NK-92 (cell line): Measurements from ENCODE around the gene RBM33.
"Not testable (repeated sequence)": the region's sequence is repeated elsewhere in the genome, so short reads cannot be mapped to it uniquely, and the experiment has no call there.

Experiments used
- DNase-seq: peaks from one replicate; lab custom pipeline; 2025; ENCODE audit not compliant: unreplicated experiment; lab: John Stamatoyannopoulos, UW

The RBM33 gene

DNA sequence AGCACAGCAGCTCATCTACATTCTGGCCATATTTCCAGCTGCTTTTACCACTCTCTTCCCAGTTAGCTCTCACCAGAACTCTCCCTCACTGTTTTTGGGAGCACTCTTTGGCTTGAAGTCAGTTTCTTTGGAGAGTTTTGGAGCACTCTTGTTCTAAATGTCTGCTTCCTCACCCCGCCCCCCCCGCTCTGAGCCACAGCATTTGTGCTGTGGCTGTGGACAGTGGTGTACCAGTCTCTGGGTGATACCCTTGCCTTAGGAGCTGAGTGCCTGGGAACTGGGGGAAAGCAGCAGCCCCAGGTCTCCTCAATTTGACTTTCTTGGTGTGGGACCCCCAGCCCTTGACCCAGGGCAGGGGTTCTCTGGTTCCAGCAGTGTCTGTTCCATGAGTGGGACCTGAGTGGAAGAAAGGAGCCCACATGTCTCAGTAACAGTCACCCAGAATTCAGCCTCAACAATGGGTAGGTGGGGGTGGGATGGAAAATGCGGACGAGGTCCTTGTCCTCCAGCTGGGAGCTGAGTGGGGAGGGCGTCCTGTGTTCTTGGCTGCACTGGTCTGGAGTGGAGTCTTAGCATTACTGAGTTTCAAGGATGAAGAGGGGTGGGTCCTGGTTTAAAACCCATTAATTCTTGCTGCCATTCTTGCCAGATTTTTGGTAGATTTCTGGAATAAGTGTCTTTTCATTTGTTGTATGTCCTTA lies 18.0 kb downstream of the RBM33 start:
- no peak for DNase-seq

GRCh38 chr7:155663937-155664336 lies 19.5 kb downstream of the RBM33 start:
- DNase-seq, result no peak

GRCh38 chr7:155665079-155665956 lies 20.9 kb downstream of the RBM33 start:
- no peak for DNase-seq

DNA sequence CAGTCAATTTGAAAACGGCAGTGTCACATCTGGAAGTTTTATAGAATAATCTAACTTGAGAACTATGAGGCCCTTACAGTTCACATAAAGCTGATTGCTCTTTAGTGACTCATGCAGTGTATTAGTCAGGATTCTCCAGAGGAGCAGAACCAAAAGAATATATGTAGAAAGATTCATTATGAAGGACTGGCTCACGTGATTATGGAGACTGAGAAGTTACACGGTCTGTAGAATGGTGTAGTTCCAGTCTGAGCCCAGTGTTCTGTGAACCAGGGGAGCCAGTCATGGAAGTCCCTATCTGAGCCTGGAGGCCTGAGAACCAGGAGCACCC lies 21.5 kb downstream of the RBM33 start:
- no peak for DNase-seq

GRCh38 chr7:155667241-155667829 lies 22.9 kb downstream of the RBM33 start:
- no peak for DNase-seq

GRCh38 chr7:155669717-155670505 lies 25.4 kb downstream of the RBM33 start:
- DNase-seq, result no peak

DNA sequence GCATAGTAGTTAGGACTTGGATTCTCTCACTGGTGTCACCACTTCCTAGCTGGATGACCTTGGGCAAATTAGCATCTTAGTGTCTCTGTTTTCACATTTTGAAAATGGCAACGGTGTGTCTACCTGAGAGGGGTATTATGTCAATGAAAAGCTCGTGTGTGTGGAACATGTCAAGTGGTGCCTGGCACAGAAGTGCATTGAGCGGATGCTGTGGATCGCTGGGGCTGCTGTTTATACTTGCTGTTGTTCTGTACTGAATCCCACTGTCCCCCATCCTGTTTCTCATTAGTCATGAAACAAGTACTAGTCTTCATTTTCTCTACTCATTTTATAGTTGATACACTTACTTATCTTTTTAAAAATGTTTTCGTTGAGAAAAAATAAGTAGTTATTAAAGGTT lies 26.1 kb downstream of the RBM33 start:
- no peak for DNase-seq

GRCh38 chr7:155674556-155674955 lies 30.1 kb downstream of the RBM33 start:
- DNase-seq, result no peak

- no peak for DNase-seq
Observed at GRCh38 chr7:155676052-155676451, 31.6 kb downstream of the RBM33 start.

- no peak for DNase-seq
Observed at GRCh38 chr7:155677688-155678087, 33.2 kb downstream of the RBM33 start.

DNA sequence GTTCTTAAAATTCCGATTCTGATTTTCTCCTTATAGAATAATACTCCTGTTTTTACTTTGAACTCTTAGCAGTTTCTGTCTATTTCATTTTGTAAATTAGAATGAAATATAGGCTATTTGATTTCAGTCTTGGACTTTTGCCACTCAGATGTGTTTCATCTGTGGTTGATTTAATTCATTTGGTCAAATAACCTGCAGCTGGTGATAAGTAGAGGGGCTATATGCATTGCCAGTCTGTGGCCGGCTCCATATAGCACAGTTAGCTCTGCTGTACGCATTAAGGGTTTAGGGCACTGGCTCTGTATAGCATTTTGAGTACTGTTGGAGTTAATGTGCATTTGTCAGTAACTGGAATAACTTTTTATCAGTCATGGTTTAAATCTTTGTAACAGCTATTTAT lies 35.7 kb downstream of the RBM33 start:
- no peak for DNase-seq

- DNase-seq, result no peak
Observed at GRCh38 chr7:155680864-155681263, 36.4 kb downstream of the RBM33 start.

DNA sequence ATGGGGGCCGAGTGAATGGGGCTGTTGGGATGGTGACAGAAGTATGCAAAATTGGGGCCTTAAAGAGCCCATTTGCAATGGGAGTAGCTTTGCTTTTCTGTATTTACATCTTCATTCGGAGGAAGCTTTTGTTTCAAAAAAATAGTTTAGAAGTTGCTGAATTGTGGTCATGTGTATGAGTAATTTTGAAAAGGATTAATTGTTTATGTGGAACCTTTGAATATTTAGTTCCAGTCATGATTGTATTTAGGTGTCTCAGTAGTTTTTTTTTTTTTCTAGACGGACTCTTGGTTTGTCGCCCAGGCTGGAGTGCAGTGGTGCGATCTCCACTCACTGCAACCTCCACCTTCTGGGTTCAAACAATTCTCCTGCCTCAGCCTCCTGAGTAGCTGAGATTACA lies 37.2 kb downstream of the RBM33 start:
- DNase-seq, result no peak

DNA sequence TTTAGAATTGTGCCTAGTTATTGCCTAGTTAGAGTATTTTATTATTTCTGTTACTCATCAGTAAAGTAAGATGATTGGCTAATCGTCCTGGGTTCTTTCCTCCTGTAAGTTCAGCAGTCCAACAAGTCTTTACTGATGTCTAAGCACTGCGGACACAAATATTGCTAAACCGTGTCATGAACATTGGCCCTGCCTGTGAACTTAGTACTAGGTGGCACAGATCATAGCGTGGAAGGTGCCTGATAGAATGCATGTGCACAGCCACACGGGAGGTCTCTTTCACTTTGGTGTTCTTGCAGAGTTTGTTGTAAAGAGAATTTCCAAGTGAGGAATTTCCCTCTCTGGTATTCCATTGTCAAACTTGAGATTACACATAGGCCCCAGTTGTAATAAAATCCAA lies 38.0 kb downstream of the RBM33 start:
- no peak for DNase-seq

DNA sequence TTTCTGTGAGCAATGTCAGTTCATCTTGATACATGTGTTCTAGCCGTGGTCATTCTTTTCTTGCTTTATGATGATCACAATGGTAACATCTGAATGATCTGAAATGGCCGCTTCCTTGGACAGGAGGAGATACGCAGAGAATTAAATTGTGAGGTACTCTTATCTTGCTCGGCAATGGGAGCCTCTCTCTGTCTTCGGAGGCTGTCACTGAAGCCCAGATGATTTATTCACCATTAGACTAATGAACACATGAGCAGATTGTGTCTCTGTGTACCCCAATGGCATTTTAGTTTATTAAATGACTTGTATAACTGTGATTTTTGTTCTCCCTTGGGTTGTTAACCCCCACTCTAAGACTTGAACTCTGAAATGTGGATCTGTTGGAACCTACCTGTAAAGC lies 38.6 kb downstream of the RBM33 start:
- no peak for DNase-seq

DNA sequence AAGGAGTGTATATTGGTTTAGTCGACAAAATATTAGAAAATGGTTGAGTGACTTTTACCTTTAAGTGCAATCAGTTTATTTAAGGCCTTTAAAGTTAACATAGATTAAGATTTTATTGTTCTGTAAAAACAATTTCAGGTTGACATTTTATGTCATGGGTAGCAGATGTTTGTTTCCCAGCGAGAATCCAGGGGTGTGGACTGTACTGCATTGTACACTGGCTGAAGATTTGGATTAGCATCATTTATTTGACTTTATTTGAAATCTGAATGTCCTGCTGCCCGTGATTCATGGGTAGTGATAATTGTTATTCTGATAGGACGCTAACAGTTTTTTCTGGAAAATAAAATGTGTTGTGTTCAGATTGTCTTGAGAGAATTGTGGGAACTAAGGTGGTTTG lies 39.3 kb downstream of the RBM33 start:
- no peak for DNase-seq

GRCh38 chr7:155684543-155684942 lies 40.1 kb downstream of the RBM33 start:
- DNase-seq, result no peak

GRCh38 chr7:155685070-155685790 lies 40.8 kb downstream of the RBM33 start:
- no peak for DNase-seq

- DNase-seq, result no peak
Observed at GRCh38 chr7:155685791-155686160, 41.3 kb downstream of the RBM33 start.

- DNase-seq, result not testable (repeated sequence)
Observed at GRCh38 chr7:155686620-155687324, 42.3 kb downstream of the RBM33 start.
